PFSK-1 (cell line): Measurements from ENCODE around the gene MGAT4A.

Experiments used
- FOXP2 ChIP-seq: optimal IDR thresholded peaks from 2 replicates; pipeline ENCODE3; 2011; ENCODE audit warnings: borderline replicate concordance, control low read depth, inconsistent platforms; ENCODE audit not compliant: insufficient read depth; ENCODE audit errors: extremely low read length, extremely low read depth
- POLR2AphosphoS5 ChIP-seq: IDR thresholded peaks from 2 replicates; pipeline ENCODE4 v1.6.1; 2012; ENCODE audit warnings: low read depth, mild to moderate bottlenecking, control low read depth, low read length, moderate library complexity
- SIN3A ChIP-seq: IDR thresholded peaks from 2 replicates; pipeline ENCODE4 v1.6.1; 2012; ENCODE audit warnings: mild to moderate bottlenecking, low read length, moderate library complexity, borderline replicate concordance; ENCODE audit not compliant: insufficient read depth
- TAF1 ChIP-seq: IDR thresholded peaks from 2 replicates; pipeline ENCODE4 v1.6.1; 2012; ENCODE audit warnings: low read length, control low read depth, borderline replicate concordance; ENCODE audit not compliant: insufficient read depth
- TF ChIP-seq, protein P1 (sequence below), 2 experiments: IDR thresholded peaks; 2 replicates each; pipeline versions ENCODE4 v1.6.1 to v1.8.0; 2011 to 2012; ENCODE audit warnings: low read depth in 2 of 2, low read length in 2 of 2, control low read depth in 1 of 2, inconsistent platforms in 1 of 2, mild to moderate bottlenecking in 1 of 2, moderate library complexity in 1 of 2; ENCODE audit not compliant: insufficient read depth in 1 of 2

The MGAT4A gene

GRCh38 chr2:98777076-98777475 lies 46.1 kb upstream of the MGAT4A start:
- TF ChIP-seq, protein P1, sequence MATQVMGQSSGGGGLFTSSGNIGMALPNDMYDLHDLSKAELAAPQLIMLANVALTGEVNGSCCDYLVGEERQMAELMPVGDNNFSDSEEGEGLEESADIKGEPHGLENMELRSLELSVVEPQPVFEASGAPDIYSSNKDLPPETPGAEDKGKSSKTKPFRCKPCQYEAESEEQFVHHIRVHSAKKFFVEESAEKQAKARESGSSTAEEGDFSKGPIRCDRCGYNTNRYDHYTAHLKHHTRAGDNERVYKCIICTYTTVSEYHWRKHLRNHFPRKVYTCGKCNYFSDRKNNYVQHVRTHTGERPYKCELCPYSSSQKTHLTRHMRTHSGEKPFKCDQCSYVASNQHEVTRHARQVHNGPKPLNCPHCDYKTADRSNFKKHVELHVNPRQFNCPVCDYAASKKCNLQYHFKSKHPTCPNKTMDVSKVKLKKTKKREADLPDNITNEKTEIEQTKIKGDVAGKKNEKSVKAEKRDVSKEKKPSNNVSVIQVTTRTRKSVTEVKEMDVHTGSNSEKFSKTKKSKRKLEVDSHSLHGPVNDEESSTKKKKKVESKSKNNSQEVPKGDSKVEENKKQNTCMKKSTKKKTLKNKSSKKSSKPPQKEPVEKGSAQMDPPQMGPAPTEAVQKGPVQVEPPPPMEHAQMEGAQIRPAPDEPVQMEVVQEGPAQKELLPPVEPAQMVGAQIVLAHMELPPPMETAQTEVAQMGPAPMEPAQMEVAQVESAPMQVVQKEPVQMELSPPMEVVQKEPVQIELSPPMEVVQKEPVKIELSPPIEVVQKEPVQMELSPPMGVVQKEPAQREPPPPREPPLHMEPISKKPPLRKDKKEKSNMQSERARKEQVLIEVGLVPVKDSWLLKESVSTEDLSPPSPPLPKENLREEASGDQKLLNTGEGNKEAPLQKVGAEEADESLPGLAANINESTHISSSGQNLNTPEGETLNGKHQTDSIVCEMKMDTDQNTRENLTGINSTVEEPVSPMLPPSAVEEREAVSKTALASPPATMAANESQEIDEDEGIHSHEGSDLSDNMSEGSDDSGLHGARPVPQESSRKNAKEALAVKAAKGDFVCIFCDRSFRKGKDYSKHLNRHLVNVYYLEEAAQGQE (IDR thresholded peaks at IDR 0.05; ENCODE audit: insufficient read depth in 1 of 2, low read depth in 2 of 2, low read length in 2 of 2): no peak
- TF ChIP-seq FOXP2 (no peak), SIN3A (no peak), TAF1 (no peak), POLR2AphosphoS5 (no peak)

DNA sequence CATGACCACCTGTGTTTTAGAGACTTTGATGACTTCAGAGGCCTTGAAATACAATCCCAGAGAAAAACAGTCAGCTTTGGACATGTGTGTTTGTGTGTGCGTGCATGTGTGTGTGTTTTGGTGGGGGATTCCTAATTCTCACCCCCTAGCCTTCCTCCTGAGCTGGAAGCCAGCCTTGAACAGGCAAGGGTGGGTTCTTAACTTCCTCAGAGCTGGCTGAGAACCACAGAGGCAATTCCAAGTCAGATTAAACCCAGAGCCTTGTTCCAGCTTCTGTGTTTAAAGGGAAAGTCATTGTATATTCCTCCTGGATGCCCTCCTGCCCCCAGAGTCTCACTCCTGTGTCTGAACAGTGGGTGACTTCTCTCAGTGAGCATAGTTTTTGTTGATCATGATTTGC lies 45.2 kb upstream of the MGAT4A start:
- TF ChIP-seq FOXP2 (no peak), POLR2AphosphoS5 (no peak), SIN3A (no peak), TAF1 (no peak)
- TF ChIP-seq, protein P1 (IDR thresholded peaks at IDR 0.05; ENCODE audit: insufficient read depth in 1 of 2, low read depth in 2 of 2, low read length in 2 of 2): no peak

DNA sequence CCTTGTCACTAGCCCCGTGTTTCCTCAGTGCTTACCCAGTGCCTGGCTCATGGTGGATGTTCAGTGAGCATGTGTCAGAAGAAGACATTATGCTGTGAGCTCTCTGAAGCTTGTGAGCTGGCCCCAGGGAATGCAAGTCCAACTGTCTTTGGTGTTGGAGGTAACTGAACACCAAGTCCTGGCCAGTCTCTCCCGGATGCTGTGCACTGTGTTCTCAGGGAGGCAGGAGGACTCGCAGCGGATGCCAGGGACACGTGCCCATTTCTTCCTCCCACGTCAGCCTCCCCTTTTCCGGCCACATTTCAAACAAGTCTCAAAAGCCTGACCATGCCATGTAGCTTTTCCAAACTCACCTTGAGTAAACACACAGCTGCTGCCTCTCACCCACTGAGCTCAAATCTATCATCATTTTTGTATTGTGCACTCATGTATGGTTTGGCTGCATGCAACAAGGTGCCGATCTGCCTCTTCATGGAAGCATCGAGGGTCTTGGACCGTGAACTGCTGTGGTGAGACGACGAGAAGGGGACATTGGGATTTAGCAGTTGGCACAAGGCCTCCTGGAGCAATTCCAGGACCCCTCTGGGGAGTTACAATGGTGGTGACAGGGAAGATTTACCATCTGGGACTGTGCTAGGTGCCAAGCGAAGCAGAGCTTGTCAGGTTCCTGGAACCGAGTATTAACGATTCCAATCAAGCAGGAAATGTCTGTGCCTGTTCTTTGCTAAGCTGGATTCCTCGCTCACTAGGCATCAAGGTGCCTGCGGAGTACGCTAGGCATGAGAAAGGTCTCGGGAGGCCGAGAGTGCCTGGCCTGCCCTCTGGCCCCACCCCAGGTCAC lies 44.4 kb upstream of the MGAT4A start:
- no peak for TF ChIP-seq POLR2AphosphoS5
- TF ChIP-seq, protein P1 (IDR thresholded peaks at IDR 0.05; ENCODE audit: insufficient read depth in 1 of 2, low read depth in 2 of 2, low read length in 2 of 2): no peak
- TF ChIP-seq FOXP2: no peak
- no peak for TF ChIP-seq SIN3A

- TF ChIP-seq FOXP2 (no peak), POLR2AphosphoS5 (no peak), SIN3A (no peak), TAF1 (no peak)
- TF ChIP-seq, protein P1 (IDR thresholded peaks at IDR 0.05; ENCODE audit: insufficient read depth in 1 of 2, low read depth in 2 of 2, low read length in 2 of 2): no peak
These were observed 43.0 kb upstream of the MGAT4A start for GRCh38 chr2:98773907-98774306.

DNA sequence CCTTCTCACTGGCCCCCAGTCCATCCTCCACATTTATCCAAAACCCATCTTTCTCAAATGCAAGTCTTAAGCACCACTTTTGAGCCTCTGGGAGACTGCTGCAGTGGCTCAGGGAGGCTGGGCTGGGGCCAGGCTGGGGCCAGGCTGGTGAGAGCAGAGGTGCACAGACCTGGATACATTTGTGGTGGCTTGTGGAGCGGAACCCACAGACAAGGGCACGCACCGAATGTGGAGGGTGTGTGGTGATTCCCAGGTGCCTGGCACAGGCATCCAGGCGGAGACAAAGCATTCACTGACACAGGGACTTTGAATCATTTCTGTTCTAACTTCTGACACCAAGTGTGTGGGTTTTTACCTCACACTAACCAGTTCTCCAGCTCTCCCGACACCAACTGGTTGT lies 42.2 kb upstream of the MGAT4A start:
- TF ChIP-seq POLR2AphosphoS5: no peak
- TF ChIP-seq SIN3A: no peak
- no peak for TF ChIP-seq TAF1
- TF ChIP-seq FOXP2: no peak
- TF ChIP-seq, protein P1 (IDR thresholded peaks at IDR 0.05; ENCODE audit: insufficient read depth in 1 of 2, low read depth in 2 of 2, low read length in 2 of 2): no peak
